K562 (cell line): Measurements from ENCODE around the gene CBX8. TPM values are rescaled to one million over a fixed set of nuclear protein-coding genes. Genes with fewer than 3 reads are reported as not detected.

ENCODE experiments used
- BHLHE40 ChIP-seq: IDR thresholded peaks from 2 replicates; pipeline ENCODE4 v1.6.1; 2011; ENCODE audit warnings: low read length, improper control_type of control experiment
- CLOCK ChIP-seq: fragments of 250-450 bp; sonication (Bioruptor Pico); IDR thresholded peaks from 2 replicates; pipeline ENCODE4 v1.4.0; 2020; ENCODE audit warnings: mild to moderate bottlenecking, moderate library complexity, borderline replicate concordance
- CUX1 ChIP-seq: fragments of 200-800 bp; sonication (Bioruptor generic); IDR thresholded peaks from 2 replicates; pipeline ENCODE4 v1.6.1; 2016; ENCODE audit warnings: missing genetic modification characterization, missing compliant biosample characterization
- CXXC5 ChIP-seq: fragments of 250-450 bp; sonication (Bioruptor Pico); IDR thresholded peaks from 2 replicates; pipeline ENCODE4 v1.8.0; 2022; ENCODE audit warnings: inconsistent platforms, mild to moderate bottlenecking, moderate library complexity
- GATAD2A ChIP-seq: fragments of 450-650 bp; IDR thresholded peaks from 2 replicates; pipeline ENCODE4 v1.6.1; 2017
- MAFK ChIP-seq: IDR thresholded peaks from 2 replicates; pipeline ENCODE4 v1.6.1; 2011; ENCODE audit warnings: low read length, improper control_type of control experiment
- MBD1 ChIP-seq: fragments of 250-450 bp; sonication (Bioruptor Pico); IDR thresholded peaks from 2 replicates; pipeline ENCODE4 v1.8.0; 2022; ENCODE audit warnings: inconsistent platforms
- MTA3 ChIP-seq: fragments of 450-650 bp; formaldehyde crosslinking; IDR thresholded peaks from 2 replicates; pipeline ENCODE4 v1.6.1; 2017; ENCODE audit warnings: mild to moderate bottlenecking, borderline replicate concordance
- POLR2G ChIP-seq: fragments of 200-400 bp; formaldehyde crosslinking; IDR thresholded peaks from 2 replicates; pipeline ENCODE4 v1.6.1; 2017; ENCODE audit warnings: low read depth, mild to moderate bottlenecking, antibody characterized with exemption, low read length, moderate library complexity
- STAT6 ChIP-seq: sonication (generic); formaldehyde crosslinking; IDR thresholded peaks from 2 replicates; pipeline ENCODE4 v1.8.1; 2023; ENCODE audit warnings: mild to moderate bottlenecking, missing genetic modification reagents
- XRCC5 ChIP-seq: fragments of 200-400 bp; formaldehyde crosslinking; IDR thresholded peaks from 2 replicates; pipeline ENCODE4 v1.6.1; 2017; ENCODE audit warnings: low read depth, mild to moderate bottlenecking, low read length
- ZNF24 ChIP-seq: fragments of 450-650 bp; IDR thresholded peaks from 2 replicates; pipeline ENCODE4 v1.6.1; 2016
- ZNF395 ChIP-seq: fragments of 200-800 bp; sonication (Bioruptor generic); IDR thresholded peaks from 2 replicates; pipeline ENCODE4 v1.6.1; 2017; ENCODE audit warnings: missing genetic modification characterization, missing compliant biosample characterization
- polyA plus RNA-seq, 8 experiments: library from polyadenylated mRNA; depleted of rRNA in 4 of 8; stranded (reverse) in 5 of 8; unstranded in 3 of 8; fragments of >200 nt; fragmentation: Nextera tagmentation in 2 of 8; fragmentation: Illumina TruSeq in 1 of 8; extraction: Ambion mirVana in 2 of 8; extraction: Trizol in 1 of 8; gene quantifications; 2 replicates each; pipeline versions ENCODE4 v1.2.1 to v1.2.3, GENCODE V29; 2011 to 2014; ENCODE audit warnings: inconsistent platforms in 1 of 8, missing spikeins in 1 of 8
- total RNA-seq, 7 experiments: library from RNA; depleted of rRNA in 6 of 7; stranded (reverse); fragments of >200 nt in 6 of 7; fragmentation: Illumina TruSeq in 2 of 7; extraction: Trizol in 2 of 7; gene quantifications; 2 replicates each; pipeline versions ENCODE4 v1.2.1 to v1.2.3, GENCODE V29; 2011 to 2021; ENCODE audit warnings: low replicate concordance in 1 of 7

The CBX8 gene
- total and polyA plus RNA-seq, 9 of the 15 experiments (the other 6 are each of a cell fraction or from before 2014, with no cell fraction given), result 0.08 to 11.9 (median 2.6) TPM

GRCh38 chr17:79844869-79845600, 48.2 kb upstream of the CBX8 start (continued):
- TF ChIP-seq MBD1 (CRISPR knock-in tag) (no peak), POLR2G (peak; percentile 55), CUX1 (CRISPR knock-in tag) (no peak), STAT6 (CRISPR knock-in tag) (no peak), BHLHE40 (no peak), XRCC5 (0 out of 2 replicates have a peak, but pooled peaks have one; percentile 14), MAFK (no peak), ZNF395 (CRISPR knock-in tag) (no peak), ZNF24 (no peak), CXXC5 (0 out of 2 replicates have a peak, but pooled peaks have one; percentile 28), CLOCK (CRISPR knock-in tag) (no peak), MTA3 (no peak), GATAD2A (no peak)
